T-helper 22 cell (primary cell): Measurements from ENCODE around the gene KLF16.

Experiments used
- DNase-seq: peaks from one replicate; pipeline ENCODE4 v3.0.0-alpha.2; 2020; ENCODE audit warnings: low read depth

KLF16 gene

DNA sequence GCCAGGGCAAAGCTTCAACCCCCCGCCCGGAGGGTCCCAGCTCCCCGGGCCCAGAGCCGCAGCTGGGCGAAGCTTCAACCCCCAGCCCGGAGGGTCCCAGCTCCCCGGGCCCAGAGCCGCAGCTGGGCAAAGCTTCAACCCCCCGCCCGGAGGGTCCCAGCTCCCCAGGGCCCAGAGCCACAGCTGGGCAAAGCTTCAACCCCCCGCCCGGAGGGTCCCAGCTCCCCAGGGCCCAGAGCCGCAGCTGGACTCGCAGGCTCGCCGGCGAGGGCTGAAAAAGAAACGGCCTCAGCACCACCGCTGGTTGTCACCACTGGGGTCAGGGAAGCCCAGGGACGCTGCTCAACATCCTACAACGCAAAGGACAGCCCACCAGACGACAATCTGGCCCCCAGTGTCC, 20.3 kb downstream of the KLF16 start:
- DNase-seq = no peak

DNA sequence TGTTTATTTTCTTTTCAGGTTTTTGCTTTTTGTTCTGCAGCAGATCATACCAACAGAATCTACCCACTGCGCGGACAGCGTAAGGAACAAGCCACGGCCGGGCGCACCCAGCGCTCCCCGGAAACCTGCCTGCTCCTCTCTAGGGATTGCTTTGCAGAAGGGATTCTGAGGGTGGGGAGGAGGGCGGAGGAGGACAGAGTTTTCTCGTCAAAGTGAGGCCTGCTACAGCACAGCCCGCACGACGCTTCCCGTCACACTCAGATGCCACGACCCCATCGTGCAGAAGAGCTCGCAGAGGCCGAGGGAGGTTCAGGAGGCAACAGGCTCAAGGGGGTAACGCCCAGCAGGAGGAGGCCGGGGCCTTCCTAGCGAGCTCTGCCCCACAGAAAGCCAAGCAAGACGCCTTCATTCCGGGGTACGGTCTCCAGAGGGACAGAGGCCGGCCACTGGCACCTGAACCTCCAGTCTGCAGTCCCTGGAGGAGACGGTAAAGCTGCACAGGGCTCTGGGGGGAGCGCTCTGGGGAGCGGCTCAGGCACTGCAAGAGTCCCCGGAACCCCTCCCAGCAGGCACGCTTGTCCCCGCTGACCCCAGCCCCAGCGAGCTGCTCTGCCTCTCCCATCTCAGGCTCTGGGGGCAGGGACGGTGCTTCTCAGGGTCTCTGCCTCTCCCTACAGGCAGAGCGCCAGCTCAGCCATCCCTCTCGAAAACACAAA, 22.0 kb downstream of the KLF16 start:
- no peak for DNase-seq

DNA sequence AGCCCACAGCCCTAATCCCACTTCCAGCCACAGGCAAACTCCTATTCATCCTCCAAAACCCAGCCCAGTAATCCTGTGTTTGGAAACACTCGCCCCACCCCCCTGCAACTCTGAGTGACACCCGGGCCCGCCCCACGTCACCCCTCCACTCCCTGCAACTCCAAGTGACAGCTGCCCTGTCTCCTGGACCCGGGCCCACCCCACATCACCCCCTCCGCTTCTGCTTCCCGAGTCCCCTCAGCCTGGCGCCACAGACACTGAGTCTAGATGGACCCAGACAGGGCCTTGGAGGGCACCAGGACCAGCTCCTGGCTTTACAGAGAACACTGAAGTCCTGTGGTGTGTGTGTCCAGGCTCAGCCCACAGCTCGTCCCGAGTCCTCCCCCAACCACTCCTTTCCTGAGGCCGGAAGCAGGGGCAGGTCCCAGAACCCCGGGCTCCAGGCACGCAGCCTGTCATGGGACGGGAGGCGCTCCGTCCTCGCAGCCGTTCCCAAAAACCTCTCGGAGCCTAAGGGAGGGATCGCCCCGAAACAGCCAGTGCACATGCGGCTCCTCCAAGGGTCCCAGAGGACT, 22.8 kb downstream of the KLF16 start:
- DNase-seq = no peak

DNA sequence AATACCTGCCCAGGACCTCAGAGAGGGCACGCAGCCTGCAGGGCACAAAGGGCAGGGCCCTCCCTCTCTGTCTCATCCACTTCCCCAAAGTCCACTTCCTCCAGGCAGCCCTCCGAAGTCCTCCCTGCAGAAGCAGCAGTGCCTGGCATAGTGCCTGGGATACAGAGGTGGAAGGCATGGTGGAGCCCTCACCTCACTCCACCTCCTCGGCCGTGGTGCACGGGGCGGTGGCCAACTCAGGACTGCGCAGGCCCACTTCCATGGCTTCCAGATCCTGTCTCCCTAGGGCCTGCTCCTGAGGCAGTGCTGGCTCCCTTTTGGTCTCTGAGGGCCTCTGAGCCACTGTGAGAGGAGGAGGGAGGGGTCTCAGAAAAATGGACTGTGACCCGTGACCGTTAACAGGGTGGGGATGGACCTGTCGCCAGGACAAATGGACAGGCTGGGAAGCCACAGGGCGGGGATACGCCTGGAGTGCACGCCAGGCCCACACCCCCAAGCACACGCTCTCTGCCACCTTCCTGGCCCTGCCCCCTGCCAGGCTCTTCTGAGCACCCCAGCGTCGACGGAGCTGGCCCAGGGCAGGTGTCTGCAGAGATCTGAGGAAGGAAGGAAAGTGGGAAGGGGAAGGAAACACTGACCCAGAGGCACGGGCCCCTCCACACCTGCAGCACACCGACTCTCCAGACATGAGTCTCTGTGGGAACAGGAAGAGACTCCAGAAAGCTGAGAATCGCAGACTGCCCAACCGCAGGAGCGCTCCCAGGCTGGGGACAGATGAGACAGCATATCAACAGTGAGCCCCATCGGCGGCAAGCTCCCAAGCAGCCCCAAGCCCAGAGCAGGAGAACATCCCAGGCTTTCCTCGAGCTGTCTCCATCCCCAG, 23.5 kb downstream of the KLF16 start:
- DNase-seq = no peak

DNA sequence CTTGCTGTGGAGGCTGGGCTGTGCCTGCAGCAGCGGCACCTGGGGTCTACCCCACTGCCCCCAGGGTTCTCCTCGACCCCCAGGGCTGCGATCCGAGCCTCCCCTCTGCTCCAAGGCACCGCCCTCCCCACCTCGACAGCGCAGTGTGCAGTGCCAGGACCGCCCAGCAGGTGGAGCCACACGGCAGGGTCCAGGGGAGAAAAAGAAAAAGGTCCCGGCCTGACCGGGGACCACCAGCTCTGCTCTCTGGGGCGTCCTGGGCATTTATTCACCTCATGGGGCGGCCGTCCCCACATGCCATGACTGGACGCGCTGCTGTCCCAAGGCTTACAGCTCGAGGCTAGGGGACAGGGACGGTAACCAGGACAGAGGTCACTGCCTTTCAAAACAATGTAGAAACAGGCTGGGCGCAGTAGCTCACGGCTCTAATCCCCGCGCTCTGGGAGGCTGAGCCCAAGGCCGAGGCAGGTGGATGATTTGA, 25.7 kb downstream of the KLF16 start:
- DNase-seq = no peak

DNA sequence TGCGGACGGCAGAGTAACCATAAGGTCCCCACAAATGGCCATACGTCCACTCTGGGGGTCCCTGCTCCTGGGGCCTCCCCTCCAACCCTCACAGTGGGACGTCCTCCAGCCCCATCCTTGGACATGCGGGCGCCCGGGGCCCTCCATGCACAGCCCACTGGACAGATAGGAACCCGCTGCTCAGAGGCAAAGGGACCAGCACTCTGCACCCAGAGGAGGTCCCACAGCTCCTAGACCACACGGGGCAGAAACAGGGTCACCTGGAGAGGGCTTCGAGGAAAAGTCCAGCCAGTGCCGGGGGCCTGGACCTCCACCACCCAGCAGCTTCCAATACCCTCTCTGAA, 26.2 kb downstream of the KLF16 start:
- DNase-seq = no peak

DNA sequence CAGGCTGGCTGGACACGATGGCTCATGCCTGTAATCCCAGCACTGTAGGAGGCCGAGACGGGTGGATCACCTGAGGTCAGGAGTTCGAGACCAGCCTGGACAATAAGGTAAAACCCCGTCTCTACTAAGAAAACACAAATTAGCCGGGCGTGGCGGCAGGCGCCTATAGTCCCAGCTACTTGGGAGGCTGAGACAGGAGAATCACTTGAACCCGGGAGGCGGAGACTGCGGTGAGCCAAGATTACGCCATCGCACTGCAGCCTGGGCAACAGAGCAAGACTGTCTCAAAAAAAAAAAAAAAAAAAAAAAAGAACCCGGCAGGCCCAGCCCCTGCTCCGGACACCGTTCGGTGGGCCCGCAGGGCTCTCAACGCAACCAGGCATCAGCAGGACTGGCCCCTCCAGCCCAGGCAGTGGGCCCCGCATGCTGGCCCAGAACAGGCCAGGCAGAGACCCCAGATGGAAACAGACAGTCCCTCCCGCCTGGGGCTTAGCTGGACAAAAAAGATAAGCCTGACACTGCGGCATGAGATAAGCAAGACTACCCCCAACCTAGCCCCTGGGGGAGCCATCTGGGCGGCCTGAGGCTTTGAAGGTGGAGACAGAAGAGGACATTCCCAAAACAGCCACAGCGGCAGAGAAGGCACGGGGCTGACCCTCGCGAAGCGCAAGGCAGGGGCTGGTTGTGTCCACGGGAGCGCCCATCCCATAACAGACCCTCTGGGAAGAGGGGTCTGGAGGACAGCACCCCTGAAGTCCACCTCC, 26.7 kb downstream of the KLF16 start:
- no peak for DNase-seq

DNA sequence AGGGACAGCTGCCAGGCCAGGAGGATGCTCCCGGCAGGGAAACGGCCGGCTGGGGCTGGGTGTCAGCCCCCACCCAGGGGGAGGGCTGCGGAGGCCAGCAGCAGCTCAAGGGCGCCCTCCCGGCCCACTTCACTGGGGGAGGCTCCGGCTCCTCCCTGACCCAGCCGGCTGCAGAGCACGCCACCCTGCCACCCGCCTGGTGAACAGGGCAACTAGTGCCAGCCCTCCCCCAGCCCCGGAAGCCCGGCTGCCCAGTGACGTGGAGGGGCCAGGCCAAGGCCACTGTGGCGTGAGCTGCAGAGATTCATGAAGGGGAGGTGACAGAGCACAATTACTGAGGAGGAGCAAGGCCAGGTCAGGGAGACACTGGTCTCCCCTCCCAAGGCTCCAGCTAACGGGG, 29.8 kb downstream of the KLF16 start:
- DNase-seq = no peak

DNA sequence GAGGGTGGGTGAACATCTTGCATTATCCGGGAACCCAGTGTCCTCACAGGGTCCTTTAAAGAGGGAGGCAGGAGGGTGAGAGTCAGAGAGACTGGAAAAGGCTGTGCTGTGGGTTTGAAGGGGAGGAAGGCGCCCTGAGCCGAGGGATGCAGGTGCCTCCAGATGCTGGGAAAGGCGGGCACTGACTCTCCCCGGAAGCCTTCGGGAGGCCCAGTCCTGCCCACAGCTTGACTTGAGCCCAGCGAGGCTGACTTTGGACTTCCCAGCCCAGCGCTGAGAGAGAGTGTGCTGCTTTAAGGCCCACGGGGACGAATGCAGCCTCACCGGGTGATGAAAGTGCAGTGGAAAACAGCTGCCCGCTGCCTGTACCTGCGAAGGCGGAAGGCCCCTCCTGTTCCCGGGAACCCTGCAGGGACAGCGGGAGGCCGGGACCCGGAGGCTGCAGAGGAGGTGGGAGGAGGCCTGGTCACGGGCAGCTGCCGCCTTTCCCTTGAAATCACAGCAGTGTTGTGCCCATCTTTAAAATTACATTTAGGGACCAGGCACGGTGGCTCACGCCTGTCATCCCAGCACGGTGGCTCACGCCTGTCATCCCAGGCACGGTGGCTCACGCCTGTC, 31.2 kb downstream of the KLF16 start:
- DNase-seq = no peak

DNA sequence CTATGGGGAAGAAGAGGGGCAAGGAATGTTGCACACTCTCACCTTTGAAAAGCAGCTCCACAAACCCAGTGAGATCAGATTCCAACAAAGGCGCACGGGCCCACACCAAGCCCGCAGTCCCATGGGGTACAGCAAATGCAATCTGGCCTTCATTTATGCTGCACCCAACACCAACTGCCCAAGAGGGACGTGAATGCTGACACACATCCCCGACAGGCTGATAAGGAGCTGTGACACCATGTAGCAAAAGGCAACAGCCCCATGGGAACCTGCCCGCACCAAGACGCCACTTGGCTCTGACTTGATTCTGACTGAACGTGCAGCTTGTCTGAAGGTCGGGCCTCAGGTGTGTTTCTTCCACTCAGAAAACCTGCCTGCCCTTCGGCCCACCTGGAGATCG, 32.4 kb downstream of the KLF16 start:
- DNase-seq = no peak

DNA sequence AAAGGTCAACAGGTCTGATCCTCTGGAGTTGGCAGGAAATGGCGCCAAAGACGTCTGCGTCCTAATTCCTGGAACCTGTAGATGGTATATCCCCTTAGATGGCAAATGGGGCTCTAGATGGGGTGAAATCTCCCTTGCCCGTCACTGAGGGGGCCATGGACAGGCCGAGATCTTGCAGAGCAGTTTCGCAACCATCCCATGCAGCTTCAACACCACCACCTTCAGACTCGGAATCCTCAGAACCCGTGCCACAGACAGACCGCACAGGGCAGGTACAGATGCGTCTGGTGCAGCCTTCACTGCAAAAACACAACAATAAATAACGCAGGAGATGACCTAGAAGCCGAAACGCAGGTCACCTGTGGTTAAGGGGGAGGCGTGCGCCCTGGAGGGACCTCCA, 32.8 kb downstream of the KLF16 start:
- DNase-seq = no peak

DNA sequence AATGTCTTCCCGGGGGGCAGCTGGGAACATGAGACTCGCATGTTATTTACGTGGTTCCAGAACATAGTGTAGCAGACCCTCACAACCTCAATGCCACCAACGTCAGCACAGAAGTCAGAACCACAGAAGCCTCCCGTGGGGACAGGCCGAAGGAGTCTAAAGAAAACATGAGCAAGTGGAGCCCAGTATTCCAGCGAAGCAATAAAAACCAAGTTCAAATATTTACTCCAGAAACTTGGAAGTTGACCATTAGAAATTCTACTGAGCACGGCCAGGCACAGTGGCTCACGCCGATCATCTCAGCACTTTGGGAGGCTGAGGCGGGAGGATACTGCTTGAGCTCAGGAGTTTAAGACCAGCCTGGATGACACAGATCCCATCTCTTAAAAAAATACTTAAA, 33.4 kb downstream of the KLF16 start:
- DNase-seq = no peak

DNA sequence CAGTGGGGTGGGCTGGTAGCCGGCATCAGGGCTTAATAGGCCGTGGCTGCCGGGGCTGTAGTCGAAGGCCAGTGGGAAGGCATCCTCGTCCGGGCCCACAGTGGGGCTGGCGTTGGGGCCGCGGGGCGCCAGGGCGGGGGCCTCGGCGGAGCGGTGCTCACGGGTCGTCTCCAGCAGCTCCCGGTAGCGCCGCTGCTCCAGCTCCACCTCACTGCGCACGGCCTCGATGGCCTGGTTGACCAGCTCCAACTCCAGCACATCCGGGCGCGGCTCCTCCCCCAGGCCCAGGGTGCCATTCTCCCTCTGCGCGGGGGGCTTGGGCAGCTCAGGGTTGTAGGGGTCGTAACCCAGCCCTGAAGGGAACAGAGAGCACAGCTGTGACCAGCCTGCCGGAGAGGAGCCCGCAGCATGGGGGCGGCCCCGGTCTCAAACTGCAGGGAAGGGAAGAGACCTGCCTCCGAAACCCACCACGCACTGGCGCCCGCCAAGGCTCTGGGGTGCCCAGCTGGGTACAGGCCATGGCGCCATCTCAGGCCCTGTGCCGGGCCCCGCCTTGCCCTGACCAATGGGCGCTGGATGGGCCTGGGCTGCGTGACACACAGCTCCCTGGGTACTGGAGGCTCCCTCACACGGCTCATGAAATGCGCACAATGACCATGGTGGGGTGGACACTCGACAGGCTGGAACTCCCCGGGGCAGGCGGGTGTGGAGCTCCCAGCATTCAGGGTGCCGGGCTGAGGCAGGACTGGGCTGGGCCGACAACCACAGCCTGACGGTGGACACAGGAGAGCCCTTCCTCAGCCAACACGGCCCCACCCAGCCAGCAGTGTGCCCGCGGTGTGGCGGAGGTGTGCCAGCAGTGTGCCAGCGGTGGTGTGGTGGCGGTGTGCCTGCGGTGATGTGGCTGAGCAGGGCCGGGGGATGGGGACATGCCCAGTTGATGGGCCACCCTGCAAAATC, 34.8 kb downstream of the KLF16 start:
- DNase-seq = no peak

DNA sequence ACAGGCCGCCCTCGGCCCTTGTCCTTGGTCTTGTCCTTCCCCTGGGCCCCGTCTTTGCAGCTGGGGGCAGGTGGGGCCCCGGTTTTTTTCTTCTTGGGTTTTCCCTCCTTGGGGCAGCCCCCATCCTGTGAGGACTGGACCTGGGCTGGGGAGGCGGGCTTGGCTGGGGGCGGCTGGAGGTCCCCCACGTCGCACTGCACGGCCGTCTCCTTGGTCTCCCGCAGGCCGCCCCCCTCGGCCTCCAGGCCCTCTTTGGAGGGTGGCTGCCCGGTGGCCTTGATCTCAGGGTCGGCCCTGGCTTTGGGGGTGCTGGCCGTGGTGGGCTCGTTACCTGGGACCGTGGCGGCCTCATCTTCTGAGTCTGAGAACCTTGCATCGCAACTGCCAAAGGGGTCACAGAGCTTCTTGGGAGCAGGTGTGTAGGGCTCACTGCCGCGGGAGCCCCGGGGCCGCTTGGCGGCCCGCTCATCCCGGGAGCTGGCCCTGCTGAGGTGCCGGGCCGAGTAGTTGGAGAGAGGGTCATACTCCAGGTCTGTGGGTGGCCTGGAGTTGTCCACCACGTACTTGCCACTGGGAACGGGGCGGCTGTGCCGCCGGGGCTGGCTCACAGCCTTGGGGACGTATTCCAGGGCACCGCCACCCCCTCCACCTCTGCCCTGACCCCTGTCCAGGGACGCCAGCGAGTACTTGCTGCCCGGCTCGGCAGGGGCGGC, 35.7 kb downstream of the KLF16 start:
- DNase-seq = no peak

DNA sequence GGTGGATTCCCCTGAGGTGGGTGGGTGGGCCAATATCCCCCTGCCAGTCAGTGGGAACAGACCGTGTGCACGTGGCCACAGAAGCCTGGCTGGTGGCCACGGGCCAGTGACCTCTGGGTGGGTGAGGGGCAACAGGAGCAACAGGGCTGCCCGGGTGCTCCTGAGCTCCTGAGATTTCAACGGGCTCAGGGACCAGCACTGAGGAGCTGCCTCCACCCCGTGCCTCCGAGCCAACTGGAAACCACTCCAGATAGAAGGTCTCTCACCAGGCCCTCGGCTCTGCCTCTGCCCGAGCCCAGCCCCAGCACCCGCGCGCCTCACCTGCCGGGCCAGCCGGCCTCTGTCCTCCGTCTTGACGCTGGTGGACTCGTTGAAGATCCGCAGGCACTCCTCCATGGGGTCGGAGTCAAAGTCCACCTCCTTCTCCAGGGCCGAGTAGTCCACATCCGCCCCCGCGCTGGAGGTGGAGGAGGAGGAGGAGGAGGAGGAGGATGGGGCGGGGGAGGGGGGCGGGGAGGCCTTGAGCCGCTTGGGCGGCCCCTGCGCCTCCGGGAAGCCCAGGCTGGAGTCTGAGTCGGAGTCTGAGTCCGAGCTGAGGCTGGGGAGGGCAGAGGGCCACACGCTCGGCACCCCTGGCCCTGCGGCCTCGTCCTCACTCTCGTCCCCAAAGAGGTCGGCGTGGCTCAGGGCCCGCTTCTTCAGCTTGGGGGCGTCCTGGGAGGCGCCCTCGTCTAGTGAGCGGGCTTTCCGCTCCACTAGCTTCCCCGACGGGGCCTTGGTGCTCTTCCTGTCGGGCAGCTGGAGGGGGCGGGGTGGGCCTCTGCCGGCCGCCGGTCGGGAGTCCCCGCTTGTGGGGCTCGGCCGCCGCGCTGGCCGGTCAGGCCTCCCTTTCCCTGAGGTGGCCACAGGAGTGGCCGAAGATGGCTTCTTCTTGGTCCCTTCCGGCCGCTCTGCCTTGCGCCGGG, 36.5 kb downstream of the KLF16 start:
- DNase-seq = no peak

DNA sequence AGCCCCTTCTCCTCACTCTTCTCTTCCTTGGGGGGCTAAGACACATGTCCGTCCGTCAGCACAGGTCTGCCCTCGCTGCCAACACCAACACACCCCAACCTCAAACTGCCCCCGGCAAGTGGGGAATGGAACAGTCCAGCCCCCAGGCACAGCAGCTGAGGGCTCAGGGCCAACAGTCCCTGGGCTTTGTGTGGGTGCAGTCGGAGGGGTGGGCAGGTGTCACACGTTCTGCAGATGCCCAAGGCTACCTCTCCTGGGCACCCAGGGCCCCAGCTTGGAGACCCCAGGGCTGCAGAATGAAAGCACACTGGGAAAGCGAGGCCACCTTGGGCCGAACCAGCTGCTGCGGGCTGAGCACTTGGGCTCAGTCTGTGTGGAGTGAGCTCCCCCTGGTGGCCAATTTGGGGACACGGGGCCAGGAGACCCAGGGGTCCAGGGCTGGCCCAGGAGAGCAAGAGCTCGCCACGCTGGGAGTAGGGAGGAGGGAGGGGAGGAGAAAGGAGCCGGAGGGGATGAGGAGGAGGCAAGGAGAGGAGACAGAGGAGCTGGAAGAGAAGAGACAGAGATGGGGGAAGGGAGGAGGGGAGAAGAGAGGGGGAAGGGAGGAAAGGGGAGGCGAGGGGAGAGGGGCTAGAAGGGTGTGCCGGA, 37.3 kb downstream of the KLF16 start:
- DNase-seq = peak; percentile 49

DNA sequence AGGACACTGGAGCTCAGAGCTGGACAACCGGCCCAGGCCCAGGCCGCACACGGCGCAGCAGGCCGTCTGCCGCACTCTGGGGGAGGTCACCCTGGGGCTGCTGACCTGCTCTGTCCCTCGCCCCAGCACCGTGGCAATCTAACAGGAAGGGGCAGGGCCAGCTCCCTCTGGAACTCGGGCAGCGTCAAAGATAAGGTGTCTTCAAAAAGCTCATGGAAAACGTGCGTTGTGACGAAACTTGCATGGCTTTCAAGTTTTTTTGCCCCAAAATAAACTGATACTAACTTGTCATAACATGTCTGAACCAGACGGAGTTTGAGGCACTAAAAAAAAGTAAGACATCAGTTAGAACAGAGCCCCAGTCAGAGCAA, 39.1 kb downstream of the KLF16 start:
- no peak for DNase-seq

DNA sequence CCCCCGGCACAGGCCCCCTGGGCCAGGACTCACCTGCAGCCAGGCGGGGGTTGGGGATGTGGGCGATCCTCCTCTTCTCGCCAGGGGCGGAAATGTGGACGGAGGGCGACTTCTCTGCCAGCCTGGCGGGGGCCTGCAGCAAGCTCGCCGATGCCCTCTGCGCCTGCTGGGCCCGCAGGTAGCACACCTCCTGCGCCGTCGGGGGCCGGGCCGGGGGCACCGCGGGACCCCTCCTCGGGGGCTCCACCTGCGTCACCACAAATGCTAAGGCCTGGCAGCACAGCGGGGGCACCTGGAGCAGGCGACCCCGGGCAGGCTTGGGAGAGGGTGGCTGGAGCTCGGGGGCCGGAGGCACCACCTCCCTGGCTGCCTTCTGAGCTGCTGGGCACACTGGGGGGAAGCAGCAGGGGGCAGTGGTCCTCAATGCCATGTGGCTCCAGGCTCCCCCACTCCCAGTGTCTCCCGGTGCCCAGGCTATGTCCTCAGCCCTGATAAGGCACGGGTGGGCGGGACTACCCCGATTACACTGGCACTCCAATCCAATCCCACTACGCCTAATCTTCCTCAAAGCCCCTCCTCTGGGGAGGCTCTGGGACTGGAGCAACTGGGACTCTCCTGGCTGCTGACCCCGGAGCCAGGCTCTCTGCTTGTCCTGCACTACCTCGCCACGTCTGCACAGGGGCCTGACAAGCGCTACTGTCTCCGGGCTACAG, 39.7 kb downstream of the KLF16 start:
- no peak for DNase-seq
